HG03060 (cell line): ENCODE data around the gene FCGR3A.
"Not testable (repeated sequence)": the region's sequence is repeated elsewhere in the genome, so short reads cannot be mapped to it uniquely, and the experiment has no call there.

Source experiments
- ATAC-seq: cut with Tn5 transposase; IDR thresholded peaks from one replicate; pipeline ENCODE4 v1.9.1; 2021; ENCODE audit warnings: low read depth, moderate number of reproducible peaks; ENCODE audit not compliant: unreplicated experiment

FCGR3A gene

GRCh38 chr1:161549652-161550051 lies at the start of gene FCGR3A:
Gene FCGR3A (minus strand): TSS chr1:161549818. CDS start chr1:161549736, 82 bp downstream.
- no peak for ATAC-seq

GRCh38 chr1:161597077-161597476 lies 47.5 kb upstream of the FCGR3A start:
- ATAC-seq = not testable (repeated sequence)

DNA sequence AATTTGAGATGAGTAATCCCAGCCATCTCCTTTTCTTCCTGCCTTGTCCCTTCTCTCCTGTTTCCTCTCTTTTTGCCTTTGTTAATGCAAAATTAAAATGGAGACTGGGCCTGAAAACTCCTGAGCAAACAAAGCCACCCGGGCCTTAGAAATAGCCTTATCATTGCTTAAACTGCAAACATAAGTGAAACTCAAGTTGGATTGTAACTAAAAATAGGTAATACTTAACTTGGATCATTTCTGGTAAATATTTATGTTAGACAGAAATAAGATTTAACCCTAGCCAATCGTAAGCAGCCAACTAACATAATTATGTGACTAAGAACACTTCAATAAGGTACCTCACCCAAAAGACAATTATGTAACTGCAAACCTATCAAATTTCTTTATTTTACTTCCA lies 46.0 kb upstream of the FCGR3A start:
- ATAC-seq = not testable (repeated sequence)

DNA sequence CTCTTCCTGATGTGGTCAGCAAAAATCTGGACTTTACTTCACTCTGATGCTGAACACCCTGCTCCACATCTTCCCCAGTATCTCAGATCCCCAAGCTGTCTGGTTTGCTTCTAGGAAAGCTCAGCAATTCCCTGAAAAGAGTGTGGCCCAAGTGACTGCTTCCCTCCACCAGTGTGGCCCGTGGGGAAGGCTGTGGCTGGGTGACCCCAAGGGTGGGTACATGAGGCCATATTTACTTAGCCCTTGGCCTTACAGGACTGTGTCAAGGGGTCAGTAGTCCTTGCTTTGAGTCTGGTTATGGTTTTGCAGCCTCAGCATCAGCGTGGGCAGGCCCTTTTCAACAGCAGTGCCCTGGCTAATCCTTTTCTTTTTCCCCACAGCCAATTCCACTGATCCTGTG lies 45.6 kb upstream of the FCGR3A start:
- not testable (repeated sequence) for ATAC-seq

GRCh38 chr1:161594269-161594984 lies 44.8 kb upstream of the FCGR3A start:
- ATAC-seq = not testable (repeated sequence)

- ATAC-seq = not testable (repeated sequence)
These were observed 43.6 kb upstream of the FCGR3A start for GRCh38 chr1:161593092-161593755.

- not testable (repeated sequence) for ATAC-seq
These were observed 43.0 kb upstream of the FCGR3A start for GRCh38 chr1:161592586-161592985.

DNA sequence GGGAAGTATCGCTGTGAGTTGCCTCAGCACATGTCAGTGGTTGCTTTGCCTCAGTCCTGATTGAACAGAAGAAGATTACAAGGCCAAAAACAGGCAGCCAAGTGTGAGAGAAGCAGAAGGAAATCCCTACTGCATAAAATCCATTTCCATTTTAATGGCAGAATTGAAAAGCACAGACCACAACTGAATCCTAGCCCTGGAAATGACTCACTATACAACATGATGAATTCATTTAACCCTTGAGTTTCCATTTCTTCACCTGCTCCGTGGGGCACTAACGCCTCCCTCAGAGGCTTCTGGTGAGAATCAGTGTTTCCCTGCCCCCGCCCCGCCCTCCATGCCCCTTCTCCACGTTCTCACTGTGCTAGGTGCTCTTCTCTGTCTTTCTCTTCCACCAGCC lies 40.3 kb upstream of the FCGR3A start:
- not testable (repeated sequence) for ATAC-seq

- not testable (repeated sequence) for ATAC-seq
These were observed 39.7 kb upstream of the FCGR3A start for GRCh38 chr1:161589365-161589764.

GRCh38 chr1:161588596-161588995 lies 39.0 kb upstream of the FCGR3A start:
- not testable (repeated sequence) for ATAC-seq

DNA sequence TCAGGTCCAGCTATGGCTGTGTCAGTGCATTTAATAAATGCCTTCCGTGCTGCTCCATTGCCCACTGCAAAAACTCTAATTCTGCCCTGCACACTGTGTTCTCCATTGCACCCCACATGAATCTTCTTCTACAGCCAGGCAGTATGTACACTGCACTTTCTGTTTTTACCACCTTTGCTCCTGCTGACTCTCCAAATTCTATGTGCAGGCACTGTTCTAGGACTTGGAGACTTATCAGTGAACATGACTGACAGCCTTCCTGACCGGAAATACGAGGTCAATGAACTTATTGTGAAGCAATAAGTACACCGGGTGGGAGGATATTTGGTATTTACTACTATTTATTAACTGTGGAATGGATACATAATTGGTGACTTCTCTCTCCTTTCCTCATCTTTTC lies 33.3 kb upstream of the FCGR3A start:
- ATAC-seq = not testable (repeated sequence)

- peak; percentile 45 for ATAC-seq
These were observed 31.4 kb upstream of the FCGR3A start for GRCh38 chr1:161580879-161581537.

GRCh38 chr1:161579856-161580507 lies 30.4 kb upstream of the FCGR3A start:
- ATAC-seq = not testable (repeated sequence)

- not testable (repeated sequence) for ATAC-seq
These were observed 27.1 kb upstream of the FCGR3A start for GRCh38 chr1:161576676-161577075.

GRCh38 chr1:161571703-161572102 lies 22.1 kb upstream of the FCGR3A start:
- not testable (repeated sequence) for ATAC-seq

DNA sequence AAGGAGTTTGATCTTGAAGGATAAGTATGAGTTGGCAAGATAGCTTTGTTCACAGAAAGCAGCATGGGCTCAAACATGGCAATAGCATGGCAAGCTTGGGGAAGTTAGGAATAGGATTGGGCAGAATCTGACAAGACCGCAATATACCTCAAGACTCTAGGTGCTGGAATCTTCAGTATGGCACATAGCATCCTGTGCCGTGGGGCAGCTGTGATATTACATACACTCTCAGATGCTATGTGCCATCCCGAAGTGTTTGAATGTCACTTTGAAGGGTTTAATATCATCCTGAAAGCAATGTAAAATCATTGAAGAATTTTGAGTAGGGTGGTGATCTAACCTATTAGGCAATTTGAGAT lies 17.0 kb upstream of the FCGR3A start:
- not testable (repeated sequence) for ATAC-seq

DNA sequence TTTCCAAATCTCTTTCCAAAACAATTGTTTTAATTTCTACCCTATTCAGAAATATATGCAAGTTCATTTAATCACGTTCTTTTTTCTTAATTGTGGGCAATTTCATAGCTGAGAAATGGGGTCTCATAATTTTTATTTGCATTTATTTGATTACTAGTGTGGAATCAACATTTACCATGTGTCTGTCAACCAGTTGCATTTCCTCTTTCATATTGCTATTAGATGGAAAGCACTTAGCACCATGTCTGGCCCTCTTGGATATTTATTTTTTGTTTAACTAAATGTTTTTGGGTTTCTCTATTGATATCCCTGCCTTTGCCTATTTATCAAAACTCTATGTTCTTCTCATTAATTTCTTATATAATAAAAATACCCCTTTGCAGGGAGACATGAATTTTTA lies 13.9 kb upstream of the FCGR3A start:
- ATAC-seq = not testable (repeated sequence)

DNA sequence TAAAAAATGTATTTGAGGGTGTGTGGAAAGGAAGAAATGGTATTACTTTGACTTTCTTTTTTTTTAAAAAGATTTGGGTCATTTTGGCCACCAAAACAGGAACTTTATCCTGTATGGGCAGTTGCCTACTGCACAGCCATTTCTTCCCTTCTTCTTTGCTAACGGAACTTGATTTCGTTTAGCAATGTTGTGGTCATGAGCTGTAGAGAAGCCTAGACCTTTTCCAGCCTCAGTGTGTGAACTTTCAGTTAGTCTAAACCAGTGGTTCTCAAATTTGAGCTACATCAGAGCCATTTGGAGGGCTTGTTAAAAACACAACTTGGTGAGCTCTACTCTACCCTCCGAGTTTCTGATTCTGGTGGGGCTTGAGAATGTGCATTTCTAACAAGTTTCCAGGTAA lies 12.8 kb upstream of the FCGR3A start:
- not testable (repeated sequence) for ATAC-seq

DNA sequence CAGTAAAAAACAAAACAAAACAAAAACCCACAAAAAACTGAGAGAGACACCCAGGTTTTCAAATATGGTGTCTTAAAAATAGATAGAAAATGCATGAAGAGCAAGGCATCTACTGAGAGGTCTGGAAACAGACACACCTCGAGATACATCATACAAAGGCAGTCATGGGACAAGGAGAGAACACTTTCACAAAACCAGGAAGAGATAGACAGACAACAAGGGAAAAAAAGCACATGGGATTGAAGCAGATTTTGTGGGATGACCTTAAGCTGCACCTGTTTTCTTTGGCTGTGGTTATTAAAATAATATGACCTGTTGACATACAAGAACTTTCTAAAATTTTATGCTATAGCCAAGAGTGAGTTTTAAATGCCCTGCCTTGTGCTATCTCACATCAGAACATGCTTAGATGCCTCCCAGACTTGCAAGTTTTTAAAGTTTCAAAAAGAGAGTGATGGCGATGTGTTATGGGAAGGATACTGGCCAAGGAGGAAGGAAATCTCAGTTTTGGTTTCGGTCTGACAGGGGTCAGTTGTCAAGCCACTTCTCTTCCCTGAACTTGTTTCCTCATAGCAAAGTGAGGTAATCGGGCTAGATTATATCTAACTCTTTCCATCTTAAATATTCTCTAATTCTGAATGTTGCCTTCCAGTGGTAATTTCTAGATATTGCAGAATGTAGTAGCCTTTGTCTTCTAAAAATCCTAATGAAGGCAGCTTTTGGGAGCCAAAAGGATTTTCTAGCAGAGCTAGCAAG lies 11.5 kb upstream of the FCGR3A start:
- ATAC-seq = not testable (repeated sequence)
